Progenitor cell of endocrine pancreas (in vitro differentiated cells): Measurements from ENCODE around the gene CAND2. TPM values are rescaled to one million over a fixed set of nuclear protein-coding genes. Genes with fewer than 3 reads are reported as not detected.
A peak's percentile ranks its signal among the peaks of the same experiment; 100 is the strongest.

Source experiments
- DNase-seq: peaks from one replicate; pipeline ENCODE4 v3.0.0; 2021; ENCODE audit warnings: low spot score; ENCODE audit not compliant: unreplicated experiment
- H3K27ac Mint-ChIP-seq: 2 replicates; pipeline ENCODE4 v1.8.0; 2021; ENCODE audit warnings: mild to moderate bottlenecking, moderate library complexity, mixed read lengths
- H3K27me3 Mint-ChIP-seq: 2 replicates; pipeline ENCODE4 v1.8.0; 2021; ENCODE audit warnings: mixed read lengths
- H3K36me3 Mint-ChIP-seq: 2 replicates; pipeline ENCODE4 v1.8.0; 2022; ENCODE audit warnings: mixed read lengths; ENCODE audit not compliant: insufficient read depth
- H3K4me1 Mint-ChIP-seq: 2 replicates; pipeline ENCODE4 v1.8.0; 2021; ENCODE audit warnings: low read depth, mixed read lengths
- H3K4me3 Mint-ChIP-seq: 2 replicates; pipeline ENCODE4 v1.8.0; 2021; ENCODE audit warnings: low read depth, mild to moderate bottlenecking, moderate library complexity, mixed read lengths
- H3K9me3 Mint-ChIP-seq: 2 replicates; pipeline ENCODE4 v1.8.0; 2021; ENCODE audit warnings: low read depth, mixed read lengths
- CTCF ChIP-seq: fragments of 200-600 bp; sonication (generic); IDR thresholded peaks from one replicate; pipeline ENCODE4 v1.5.0; 2021; ENCODE audit warnings: antibody characterized with exemption, mild to moderate bottlenecking; ENCODE audit not compliant: unreplicated experiment
- total RNA-seq: library from RNA; stranded (reverse); gene quantifications from 2 replicates; pipeline ENCODE4 v1.2.1, GENCODE V29; 2021

Gene CAND2
- total RNA-seq, 1 donor from 2014 or later = 11.0 TPM

- Mint-ChIP-seq H3K4me3 (no peak overlapping the region), H3K27ac (no peak overlapping the region), H3K27me3 (peaks cover 8% of the 10 kb centered on the region), H3K4me1 (peaks cover 12% of the 10 kb centered on the region), H3K9me3 (no peaks in the 10 kb centered on the region), H3K36me3 (no peaks in the 10 kb centered on the region)
- no peak for DNase-seq
- no peak for TF ChIP-seq CTCF
These were observed 40.3 kb upstream of the CAND2 start for GRCh38 chr3:12756175-12756574.

GRCh38 chr3:12756635-12757034, 39.8 kb upstream of the CAND2 start:
- H3K36me3 Mint-ChIP-seq = no peaks in the 10 kb centered on the region
- H3K27me3 Mint-ChIP-seq = peaks cover 8% of the 10 kb centered on the region
- H3K27ac Mint-ChIP-seq = no peak overlapping the region
- no peaks in the 10 kb centered on the region for H3K9me3 Mint-ChIP-seq
- no peak overlapping the region for H3K4me3 Mint-ChIP-seq
- peaks cover 12% of the 10 kb centered on the region for H3K4me1 Mint-ChIP-seq
- no peak for TF ChIP-seq CTCF
- DNase-seq = no peak

GRCh38 chr3:12758025-12758781, 38.3 kb upstream of the CAND2 start:
- H3K4me3 Mint-ChIP-seq = no peak overlapping the region
- no peaks in the 10 kb centered on the region for H3K36me3 Mint-ChIP-seq
- H3K9me3 Mint-ChIP-seq = no peaks in the 10 kb centered on the region
- peaks cover 12% of the 10 kb centered on the region for H3K4me1 Mint-ChIP-seq
- DNase-seq = no peak
- TF ChIP-seq CTCF = no peak
- H3K27me3 Mint-ChIP-seq = peaks cover 4% of the 10 kb centered on the region
- no peak overlapping the region for H3K27ac Mint-ChIP-seq

- no peak for TF ChIP-seq CTCF
- no peaks in the 10 kb centered on the region for H3K9me3 Mint-ChIP-seq
- no peak within 1 kb of the TSS for H3K4me3 Mint-ChIP-seq
- H3K27me3 Mint-ChIP-seq = peaks cover 4% of the 10 kb centered on the region
- peak within 1 kb of the TSS; percentile 80 for H3K27ac Mint-ChIP-seq
- H3K4me1 Mint-ChIP-seq = peaks cover 12% of the 10 kb centered on the region
- no peak for DNase-seq
- H3K36me3 Mint-ChIP-seq = no peaks in the 10 kb centered on the region
These were observed 37.3 kb upstream of the CAND2 start, which contains the start of gene TMEM40 for GRCh38 chr3:12759097-12759679. Gene TMEM40, minus strand, starts transcription at chr3:12759259. Its CDS starts 9,427 bp downstream, at chr3:12749832.

GRCh38 chr3:12759693-12760565, 36.6 kb upstream of the CAND2 start:
- H3K27me3 Mint-ChIP-seq = peaks cover 4% of the 10 kb centered on the region
- no peaks in the 10 kb centered on the region for H3K9me3 Mint-ChIP-seq
- peak overlapping the region; percentile 80 for H3K27ac Mint-ChIP-seq
- TF ChIP-seq CTCF = no peak
- peaks cover 12% of the 10 kb centered on the region for H3K4me1 Mint-ChIP-seq
- DNase-seq = no peak
- H3K36me3 Mint-ChIP-seq = no peaks in the 10 kb centered on the region
- no peak overlapping the region for H3K4me3 Mint-ChIP-seq
